NCI-H1092 treated with DMSO at 0.1 percent for 48 hours (cell line): ENCODE measurements around the gene CLEC1A.

Source experiments
- DNase-seq: peaks from one replicate; lab custom pipeline; 2025; lab: John Stamatoyannopoulos, UW

Gene CLEC1A, protein sequence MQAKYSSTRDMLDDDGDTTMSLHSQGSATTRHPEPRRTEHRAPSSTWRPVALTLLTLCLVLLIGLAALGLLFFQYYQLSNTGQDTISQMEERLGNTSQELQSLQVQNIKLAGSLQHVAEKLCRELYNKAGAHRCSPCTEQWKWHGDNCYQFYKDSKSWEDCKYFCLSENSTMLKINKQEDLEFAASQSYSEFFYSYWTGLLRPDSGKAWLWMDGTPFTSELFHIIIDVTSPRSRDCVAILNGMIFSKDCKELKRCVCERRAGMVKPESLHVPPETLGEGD

GRCh38 chr12:10098791-10099190, at the start of gene CLEC1A:
Gene CLEC1A, minus strand, starts transcription at chr12:10098985. Its CDS starts 63 bp downstream, at chr12:10098922.
- no peak for DNase-seq

GRCh38 chr12:10147714-10148403, 49.1 kb upstream of the CLEC1A start:
- DNase-seq, result no peak

DNA sequence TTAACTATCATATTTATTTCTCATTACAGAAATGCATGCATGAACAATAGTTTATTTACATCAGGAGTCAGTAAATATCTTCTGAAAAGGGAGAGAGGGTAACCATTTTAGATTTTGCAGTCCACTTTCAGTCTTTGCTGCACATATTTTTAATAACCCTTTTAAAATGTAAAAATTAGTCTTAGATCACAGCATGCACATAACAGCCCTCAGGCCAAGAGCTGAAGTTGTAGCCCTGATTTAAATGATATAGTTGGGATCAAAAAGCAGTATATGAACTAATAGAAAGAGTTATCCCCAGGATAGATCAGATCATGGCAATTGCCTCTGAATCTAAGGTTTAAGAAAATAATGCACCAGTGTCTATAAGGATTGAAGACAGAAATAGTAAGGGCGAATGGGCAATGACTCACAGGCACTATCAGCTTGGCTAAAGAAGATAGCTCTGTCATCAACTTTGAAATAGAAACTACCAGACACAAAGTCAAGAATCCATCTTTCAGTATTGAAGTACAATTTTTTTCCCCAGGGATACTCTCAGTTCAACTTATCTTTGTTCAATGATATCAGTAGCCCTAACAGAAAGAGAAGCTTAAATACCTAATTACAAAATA, 44.3 kb upstream of the CLEC1A start:
- no peak for DNase-seq

GRCh38 chr12:10140001-10140400, 41.2 kb upstream of the CLEC1A start:
- peak; percentile 32 for DNase-seq

DNA sequence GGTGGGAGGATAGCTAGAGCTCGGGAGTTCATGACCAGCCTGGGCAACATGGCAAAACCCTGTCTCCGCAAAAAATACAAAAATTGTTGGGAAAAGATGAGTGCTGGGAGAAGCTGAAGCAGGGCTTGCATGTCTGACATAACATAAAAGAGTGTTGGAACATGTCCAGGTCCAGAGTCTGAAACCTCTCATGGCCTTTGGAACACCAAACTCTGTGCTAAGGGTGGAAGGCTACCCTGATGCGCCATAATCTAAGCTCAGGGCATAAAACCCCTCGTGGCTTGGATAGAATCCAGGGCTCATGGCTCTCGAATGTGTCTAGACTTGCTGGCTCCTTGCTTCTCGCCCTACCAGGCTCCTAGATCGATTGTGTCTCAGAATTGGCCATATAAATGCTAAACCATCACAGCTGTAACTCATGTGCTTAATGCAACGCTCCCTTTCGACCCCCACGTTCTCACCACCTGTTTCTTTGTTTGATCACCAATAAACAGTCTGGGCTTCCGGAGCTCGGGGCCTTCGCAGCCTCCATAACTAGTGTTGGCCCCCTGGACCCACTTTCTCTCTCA, 37.9 kb upstream of the CLEC1A start:
- no peak for DNase-seq

- no peak for DNase-seq
These were observed 36.3 kb upstream of the CLEC1A start for GRCh38 chr12:10135126-10135525.

- DNase-seq, result no peak
These were observed 34.1 kb upstream of the CLEC1A start for GRCh38 chr12:10132850-10133370.

- DNase-seq, result no peak
These were observed 32.4 kb upstream of the CLEC1A start for GRCh38 chr12:10131111-10131690.

GRCh38 chr12:10130042-10130441, 31.3 kb upstream of the CLEC1A start, which contains the start of gene CLEC7A:
Gene CLEC7A, minus strand, starts transcription at chr12:10130199. Its CDS starts 117 bp downstream, at chr12:10130082.
- DNase-seq, result no peak

GRCh38 chr12:10128687-10129086, 29.9 kb upstream of the CLEC1A start:
- DNase-seq, result no peak

- no peak for DNase-seq
These were observed 27.6 kb upstream of the CLEC1A start for GRCh38 chr12:10126413-10126812.

DNA sequence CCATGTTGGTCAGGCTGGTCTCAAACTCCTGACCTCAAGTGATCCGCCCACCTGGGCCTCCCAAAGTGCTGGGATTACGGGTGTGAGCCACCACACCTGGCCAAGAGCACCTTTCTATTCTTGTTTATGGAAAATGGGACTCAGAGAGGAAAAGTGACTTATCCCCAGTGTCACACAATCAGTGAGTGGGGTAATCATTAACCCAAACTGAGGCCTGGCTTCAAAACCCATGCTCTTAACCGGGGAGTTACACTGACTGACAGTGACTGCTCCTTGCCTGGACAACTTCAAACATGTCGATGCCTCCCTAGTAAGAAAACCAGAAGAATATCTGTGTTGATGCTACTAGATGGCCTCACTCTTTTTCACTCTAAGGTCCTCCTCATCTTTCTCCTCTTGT, 23.9 kb upstream of the CLEC1A start:
- DNase-seq, result no peak

GRCh38 chr12:10121278-10121677, 22.5 kb upstream of the CLEC1A start:
- no peak for DNase-seq

DNA sequence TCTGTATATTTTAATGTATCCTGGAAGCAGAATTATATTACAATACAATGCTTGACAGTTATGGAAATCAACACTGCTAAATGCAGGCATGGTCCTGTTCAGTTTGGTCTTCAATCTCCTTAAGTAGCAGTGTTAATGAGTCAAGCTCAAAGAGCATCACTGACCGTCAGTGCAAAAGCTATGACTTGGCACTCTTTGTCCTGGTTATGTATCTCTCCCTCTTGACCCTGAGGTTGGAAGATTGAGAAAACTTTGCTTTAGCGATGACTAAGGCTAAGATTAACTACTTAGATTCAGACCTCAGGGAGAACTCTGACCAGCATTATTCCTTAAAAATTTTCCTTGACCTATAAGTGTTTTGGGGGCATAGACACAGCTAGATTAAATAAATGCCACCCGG, 20.3 kb upstream of the CLEC1A start:
- no peak for DNase-seq

- no peak for DNase-seq
These were observed 17.1 kb upstream of the CLEC1A start for GRCh38 chr12:10115890-10116289.

DNA sequence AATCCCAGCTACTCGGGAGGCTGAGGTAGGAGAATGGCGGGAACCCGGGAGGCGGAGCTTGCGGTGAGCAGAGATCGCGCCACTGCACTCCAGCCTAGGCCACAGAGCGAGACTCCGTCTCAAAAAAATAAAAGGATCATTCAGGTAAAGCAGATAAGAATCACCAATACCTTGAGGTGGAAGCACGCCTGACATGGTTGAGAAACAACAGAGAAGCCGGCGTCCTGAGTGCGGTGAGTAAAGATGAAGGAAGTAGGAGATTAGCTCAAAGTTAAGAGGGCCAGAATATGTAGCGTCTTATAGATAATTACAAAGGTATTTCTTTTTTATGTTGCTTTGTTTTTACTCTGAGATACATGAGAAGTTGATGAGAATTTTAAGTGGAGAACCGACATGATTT, 16.5 kb upstream of the CLEC1A start:
- no peak for DNase-seq

DNA sequence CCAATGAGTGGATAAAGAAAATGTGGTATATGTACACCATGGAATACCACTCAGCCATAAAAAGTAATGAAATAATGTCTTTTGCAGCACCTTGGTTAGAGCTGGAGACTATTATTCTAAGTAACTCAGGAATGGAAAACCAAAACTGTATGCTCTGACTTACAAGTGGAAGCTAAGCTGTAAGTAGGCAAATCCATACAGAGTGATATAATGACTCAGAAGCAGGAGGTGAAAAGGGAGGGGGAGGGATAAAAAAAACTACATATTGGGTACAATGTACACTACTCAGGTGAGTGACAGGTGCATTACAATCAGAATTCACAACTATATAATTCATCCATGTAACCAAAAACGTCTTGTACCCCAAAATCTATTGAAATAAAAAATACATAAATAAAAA, 15.1 kb upstream of the CLEC1A start:
- no peak for DNase-seq

- DNase-seq, result no peak
These were observed 14.3 kb upstream of the CLEC1A start for GRCh38 chr12:10113075-10113474.

DNA sequence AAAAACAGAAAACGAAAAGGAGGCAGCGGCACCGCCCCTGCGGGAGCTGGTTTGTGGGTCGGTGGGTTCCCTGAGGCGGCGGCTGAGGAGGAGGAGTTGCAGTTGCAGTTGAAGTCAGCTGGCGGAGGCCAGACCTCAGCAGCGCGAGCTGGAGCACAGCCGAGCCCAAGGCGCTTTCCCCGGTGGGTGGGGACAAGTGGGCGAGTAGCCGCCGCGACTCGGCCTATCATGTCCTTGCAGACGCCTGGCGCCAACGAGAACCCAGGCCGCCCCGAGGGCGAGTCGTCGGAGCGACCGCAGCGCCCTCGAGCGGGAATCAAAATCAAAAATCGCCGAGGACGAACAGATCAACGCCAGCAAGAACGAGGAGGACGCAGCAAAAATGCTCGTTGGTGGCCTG, 12.7 kb upstream of the CLEC1A start:
- no peak for DNase-seq

GRCh38 chr12:10110256-10110844, 11.6 kb upstream of the CLEC1A start:
- DNase-seq, result no peak

DNA sequence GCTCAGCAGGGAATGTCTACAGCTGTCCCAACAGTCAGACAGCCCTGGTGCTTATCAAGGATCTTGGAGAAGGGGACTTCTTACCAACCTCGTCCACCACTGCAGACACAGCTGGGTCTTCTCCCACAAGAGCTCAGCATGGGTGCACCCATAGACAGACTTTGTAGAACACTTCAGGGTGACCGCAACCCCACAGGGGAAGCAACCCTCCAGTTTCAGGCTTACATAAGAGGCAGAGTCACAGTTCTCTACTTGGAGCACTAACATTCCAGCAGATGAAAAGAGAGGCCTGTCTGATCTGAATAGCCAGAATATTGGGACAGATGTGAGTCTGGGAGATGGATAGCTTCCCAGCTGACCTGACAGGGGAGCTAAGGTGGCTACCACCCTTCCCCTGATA, 3.5 kb upstream of the CLEC1A start:
- no peak for DNase-seq
